H1 (cell line): ENCODE measurements around the gene PLCB4. TPM values are rescaled to one million over a fixed set of nuclear protein-coding genes. Genes with fewer than 3 reads are reported as not detected.

ENCODE experiments used
- CTCF ChIA-PET: fragments of 300-600 bp; sonication (Branson Sonifier 250); formaldehyde crosslinking; loops from one replicate; lab custom pipeline; 2021; ENCODE audit not compliant: partially characterized antibody; lab: Charles Lee
- POLR2A ChIA-PET: fragments of 300-600 bp; sonication (Branson Sonifier 250); formaldehyde crosslinking; loops from one replicate; lab custom pipeline; 2021; ENCODE audit warnings: inconsistent platforms; ENCODE audit not compliant: partially characterized antibody; lab: Charles Lee
- DNase-seq, 2 experiments: peaks; one replicate each; pipeline versions ENCODE4 v3.0.0 to v3.0.0-alpha.2; 2010 to 2022; ENCODE audit warnings: low spot score in 2 of 2, low read depth in 1 of 2, mixed read lengths in 1 of 2
- FAIRE-seq: peaks from 2 replicates; lab custom pipeline; 2011; peaks lifted over from hg19 to GRCh38; lab: Jason Lieb, UNC
- H2AFZ ChIP-seq: 2 replicates; pipeline ENCODE4 v1.8.1; 2012; ENCODE audit warnings: low read length, inconsistent platforms
- H2AK5ac ChIP-seq: 2 replicates; pipeline ENCODE4 v1.6.1; 2013; ENCODE audit warnings: low read depth, low read length
- H2BK120ac ChIP-seq: replicated peaks from 2 replicates; pipeline ENCODE3; 2013; ENCODE audit warnings: low read depth, low read length, inconsistent platforms
- H2BK12ac ChIP-seq: 2 replicates; pipeline ENCODE4 v1.6.1; 2013; ENCODE audit warnings: low read depth, low read length
- H2BK15ac ChIP-seq: 2 replicates; pipeline ENCODE4 v1.6.1; 2013; ENCODE audit warnings: low read length
- H2BK20ac ChIP-seq: 2 replicates; pipeline ENCODE4 v1.6.1; 2013; ENCODE audit warnings: low read length
- H2BK5ac ChIP-seq: 2 replicates; pipeline ENCODE4 v1.6.1; 2013; ENCODE audit warnings: low read depth, low read length
- H3K14ac ChIP-seq: 2 replicates; pipeline ENCODE4 v1.6.1; 2013; ENCODE audit warnings: inconsistent platforms; ENCODE audit not compliant: insufficient read length
- H3K18ac ChIP-seq: 2 replicates; pipeline ENCODE4 v1.6.1; 2013; ENCODE audit warnings: low read length; ENCODE audit errors: extremely low read depth
- H3K23ac ChIP-seq: 2 replicates; pipeline ENCODE4 v1.6.1; 2013; ENCODE audit warnings: inconsistent platforms; ENCODE audit not compliant: insufficient read length
- H3K23me2 ChIP-seq: 2 replicates; pipeline ENCODE4 v1.6.1; 2013; ENCODE audit warnings: low read depth, low read length
- H3K27ac ChIP-seq: 2 replicates; pipeline ENCODE4 v1.6.1; 2011; ENCODE audit warnings: low read depth, low read length, inconsistent platforms
- H3K27me3 ChIP-seq, 4 experiments: replicated peaks in 1 of 4; 1 replicate in 1 of 4; 2 replicates in 3 of 4; pipeline versions ENCODE4 v1.6.1 to v1.8.1; 2011 to 2013; ENCODE audit warnings: low read length in 3 of 4, mild to moderate bottlenecking in 3 of 4, inconsistent platforms in 2 of 4, mixed read lengths in 2 of 4, moderate library complexity in 1 of 4; ENCODE audit not compliant: control insufficient read depth in 3 of 4, insufficient read depth in 3 of 4; ENCODE audit errors: extremely low read depth in 1 of 4
- H3K36me3 ChIP-seq, 4 experiments: 2 replicates each; pipeline versions ENCODE4 v1.6.1 to v1.8.1; 2011 to 2013; ENCODE audit warnings: mild to moderate bottlenecking in 4 of 4, low read length in 3 of 4, moderate library complexity in 2 of 4, control low read depth in 1 of 4, inconsistent platforms in 1 of 4; ENCODE audit not compliant: insufficient read depth in 4 of 4, control insufficient read depth in 2 of 4
- H3K4ac ChIP-seq: replicated peaks from 2 replicates; pipeline ENCODE3; 2013; ENCODE audit warnings: low read length, low read depth, mixed read lengths, inconsistent platforms; ENCODE audit not compliant: insufficient read length
- H3K4me1 ChIP-seq, 4 experiments: replicated peaks in 1 of 4; 1 replicate in 1 of 4; 2 replicates in 3 of 4; pipeline versions ENCODE4 v1.6.1 to v1.8.1; 2011 to 2013; ENCODE audit warnings: low read length in 3 of 4, inconsistent platforms in 2 of 4, mixed read lengths in 1 of 4; ENCODE audit not compliant: insufficient read depth in 4 of 4, control insufficient read depth in 3 of 4
- H3K4me2 ChIP-seq, 2 experiments: 2 replicates each; pipeline versions ENCODE4 v1.6.1 to v1.8.1; 2011 to 2013; ENCODE audit warnings: low read depth in 2 of 2, low read length in 2 of 2, control low read depth in 1 of 2, inconsistent platforms in 1 of 2, mild to moderate bottlenecking in 1 of 2; ENCODE audit not compliant: insufficient read depth in 1 of 2
- H3K4me3 ChIP-seq, 4 experiments: fragments of 200-600, 300-600 bp in 1 of 4; sonication (generic), shearing (Covaris generic), sonication (Bioruptor Twin) in 1 of 4; 2 replicates each; pipeline versions ENCODE4 v1.5.1 to v1.8.1; 2011 to 2016; ENCODE audit warnings: low read length in 4 of 4, low read depth in 3 of 4, control low read depth in 2 of 4, inconsistent platforms in 2 of 4, mild to moderate bottlenecking in 2 of 4, mixed read lengths in 1 of 4, moderate library complexity in 1 of 4; ENCODE audit not compliant: insufficient read depth in 2 of 4; ENCODE audit errors: extremely low read depth in 1 of 4
- H3K56ac ChIP-seq: replicated peaks from 2 replicates; pipeline ENCODE3; 2013; ENCODE audit warnings: low read depth, mild to moderate bottlenecking, mixed read lengths, low read length, inconsistent platforms; ENCODE audit not compliant: insufficient read length
- H3K79me1 ChIP-seq: 2 replicates; pipeline ENCODE4 v1.6.1; 2013; ENCODE audit warnings: low read depth, low read length, control low read depth
- H3K79me2 ChIP-seq, 2 experiments: 2 replicates each; pipeline versions ENCODE4 v1.6.1 to v1.8.1; 2012 to 2013; ENCODE audit warnings: low read length in 2 of 2, mild to moderate bottlenecking in 2 of 2, inconsistent platforms in 1 of 2; ENCODE audit not compliant: insufficient read depth in 2 of 2, control insufficient read depth in 1 of 2
- H3K9ac ChIP-seq, 4 experiments: replicated peaks in 1 of 4; 1 replicate in 1 of 4; 2 replicates in 3 of 4; pipeline versions ENCODE4 v1.6.1 to v1.8.1; 2011 to 2013; ENCODE audit warnings: low read depth in 3 of 4, low read length in 3 of 4, control low read depth in 2 of 4, mild to moderate bottlenecking in 2 of 4, moderate library complexity in 2 of 4, inconsistent platforms in 1 of 4; ENCODE audit errors: extremely low read depth in 1 of 4
- H3K9me3 ChIP-seq, 2 experiments: 2 replicates each; pipeline versions ENCODE4 v1.6.1 to v1.8.1; 2012 to 2013; ENCODE audit warnings: mild to moderate bottlenecking in 2 of 2, moderate library complexity in 2 of 2, control low read depth in 1 of 2, inconsistent platforms in 1 of 2, low read depth in 1 of 2, low read length in 1 of 2, mixed read lengths in 1 of 2; ENCODE audit not compliant: insufficient read depth in 2 of 2
- H4K20me1 ChIP-seq, 2 experiments: replicated peaks in 1 of 2; 2 replicates each; pipeline versions ENCODE3 to v1.8.1; 2011 to 2013; ENCODE audit warnings: inconsistent platforms in 2 of 2, low read length in 2 of 2, mild to moderate bottlenecking in 1 of 2; ENCODE audit not compliant: insufficient read depth in 2 of 2, control insufficient read depth in 1 of 2
- H4K5ac ChIP-seq: 2 replicates; pipeline ENCODE4 v1.6.1; 2013; ENCODE audit warnings: low read length, low read depth, mixed read lengths, inconsistent platforms; ENCODE audit not compliant: insufficient read length
- H4K8ac ChIP-seq: 2 replicates; pipeline ENCODE4 v1.8.0; 2013; ENCODE audit warnings: mild to moderate bottlenecking, moderate library complexity, low read length, inconsistent platforms; ENCODE audit not compliant: insufficient read depth; ENCODE audit errors: extremely low read depth
- H4K91ac ChIP-seq: replicated peaks from 2 replicates; pipeline ENCODE3; 2013; ENCODE audit warnings: low read length, mixed read lengths, inconsistent platforms; ENCODE audit not compliant: insufficient read length
- BRCA1 ChIP-seq: IDR thresholded peaks from 2 replicates; pipeline ENCODE4 v1.6.1; 2012; ENCODE audit warnings: low read depth, low read length, improper control_type of control experiment
- EP300 ChIP-seq, 2 experiments: IDR thresholded peaks; 1 replicate in 1 of 2; 2 replicates in 1 of 2; pipeline ENCODE4 v1.6.1; 2011 to 2012; ENCODE audit warnings: low read depth in 2 of 2, low read length in 2 of 2, mild to moderate bottlenecking in 2 of 2, borderline replicate concordance in 1 of 2, inconsistent platforms in 1 of 2, moderate library complexity in 1 of 2
- WGBS, 2 experiments: shearing (Covaris generic) in 1 of 2; methylation state at CpG; one replicate each; pipeline versions ENCODE4 v1.1.6 to v1.1.7; 2013 to 2015; ENCODE audit warnings: low lambda C conversion rate in 2 of 2, mixed read lengths in 2 of 2, inconsistent platforms in 1 of 2, low coverage in 1 of 2, missing lambda C conversion rate in 1 of 2; ENCODE audit not compliant: insufficient replicate concordance in 2 of 2, insufficient coverage in 1 of 2, insufficient read length in 1 of 2; ENCODE audit errors: extremely low coverage in 1 of 2, missing lambda C conversion rate in 1 of 2; 5-methylcytosine and 5-hydroxymethylcytosine counted together
- polyA plus RNA-seq, 7 experiments: library from polyadenylated mRNA; depleted of rRNA in 3 of 7; stranded (reverse) in 5 of 7; unstranded in 2 of 7; fragments of >200 nt in 5 of 7; fragments of 200-250 nt in 2 of 7; gene quantifications; 1 replicate in 5 of 7; 2 replicates in 1 of 7; 4 replicates in 1 of 7; pipeline versions ENCODE4 v1.2.1 to v1.2.3, GENCODE V29; 2011 to 2013; ENCODE audit warnings: missing spikeins in 2 of 7, mixed read lengths in 2 of 7
- total RNA-seq: library from RNA; stranded (reverse); fragmentation: NEBNext Ultra II Directional; extraction: Animal tissue kit (Norgen Biotek cat#: 25700); gene quantifications from 2 replicates; pipeline ENCODE4 v1.2.1, GENCODE V29; 2021
- TF ChIP-seq, protein P1 (sequence below): IDR thresholded peaks from 2 replicates; pipeline ENCODE4 v1.6.1; 2012; ENCODE audit warnings: low read length, inconsistent platforms

PLCB4 gene
- total and polyA plus RNA-seq, 2 of the 8 experiments (the other 6 are each of a cell fraction or from before 2014, with no cell fraction given), result 3.2 to 14.1 TPM

DNA sequence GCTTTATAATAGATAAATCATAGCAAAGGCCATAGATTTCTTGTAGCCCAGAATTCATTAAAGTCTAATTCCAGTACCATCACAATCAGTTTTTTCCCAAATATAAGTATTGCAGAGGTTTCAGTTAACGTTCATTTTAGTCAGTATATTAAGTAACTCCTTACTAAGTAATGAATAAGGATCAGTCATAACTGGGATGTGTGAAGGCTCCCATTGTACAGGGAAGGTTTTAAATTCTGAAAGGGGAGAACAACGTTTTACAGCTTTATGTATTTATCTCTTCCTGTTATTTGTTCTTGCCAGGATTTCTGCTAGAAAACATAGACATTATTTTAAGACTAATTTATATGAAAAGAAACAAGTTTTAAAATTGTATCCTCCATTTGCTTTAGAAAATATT, 230.0 kb downstream of the PLCB4 start:
- no peak overlapping the region for H2AFZ ChIP-seq
- H3K56ac ChIP-seq, result no peak overlapping the region
- no peak overlapping the region for H2AK5ac ChIP-seq
- no peak overlapping the region for H4K5ac ChIP-seq
- H3K23ac ChIP-seq, result no peak overlapping the region
- no peak overlapping the region for H3K4me2 ChIP-seq
- H3K27me3 ChIP-seq, result no peaks in the 10 kb centered on the region
- no peak overlapping the region for H3K27ac ChIP-seq
- no peaks in the 10 kb centered on the region for H3K23me2 ChIP-seq
- H3K79me1 ChIP-seq, result no peaks in the 10 kb centered on the region
- POLR2A ChIA-PET, result no interaction called here
- CTCF ChIA-PET, result no interaction called here
- no peak overlapping the region for H3K18ac ChIP-seq
- TF ChIP-seq, protein P1, sequence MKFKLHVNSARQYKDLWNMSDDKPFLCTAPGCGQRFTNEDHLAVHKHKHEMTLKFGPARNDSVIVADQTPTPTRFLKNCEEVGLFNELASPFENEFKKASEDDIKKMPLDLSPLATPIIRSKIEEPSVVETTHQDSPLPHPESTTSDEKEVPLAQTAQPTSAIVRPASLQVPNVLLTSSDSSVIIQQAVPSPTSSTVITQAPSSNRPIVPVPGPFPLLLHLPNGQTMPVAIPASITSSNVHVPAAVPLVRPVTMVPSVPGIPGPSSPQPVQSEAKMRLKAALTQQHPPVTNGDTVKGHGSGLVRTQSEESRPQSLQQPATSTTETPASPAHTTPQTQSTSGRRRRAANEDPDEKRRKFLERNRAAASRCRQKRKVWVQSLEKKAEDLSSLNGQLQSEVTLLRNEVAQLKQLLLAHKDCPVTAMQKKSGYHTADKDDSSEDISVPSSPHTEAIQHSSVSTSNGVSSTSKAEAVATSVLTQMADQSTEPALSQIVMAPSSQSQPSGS, result no peak
- TF ChIP-seq BRCA1 (no peak), EP300 (IDR thresholded peaks at IDR 0.05; ENCODE audit: borderline replicate concordance in 1 of 2, low read depth in 2 of 2, low read length in 2 of 2) (no peak)
- no peak overlapping the region for H2BK15ac ChIP-seq
- DNase-seq (no peak), FAIRE-seq (no peak)
- H3K4me1 ChIP-seq, result no peaks in the 10 kb centered on the region
- H2BK12ac ChIP-seq, result no peak overlapping the region
- H2BK120ac ChIP-seq, result no peak overlapping the region
- no peak overlapping the region for H3K14ac ChIP-seq
- no peak overlapping the region for H2BK5ac ChIP-seq
- no peak overlapping the region for H3K4ac ChIP-seq
- H4K8ac ChIP-seq, result no peak overlapping the region
- H3K9me3 ChIP-seq, result no peaks in the 10 kb centered on the region
- H4K91ac ChIP-seq, result no peak overlapping the region
- 72% methylated on average over 2 of the region's 2 CpGs; no CpG with 5 or more reads in 1 of the 2 experiments for WGBS, 2 experiments
- H4K20me1 ChIP-seq, result no peaks in the 10 kb centered on the region
- no peak overlapping the region for H3K4me3 ChIP-seq
- H2BK20ac ChIP-seq, result no peak overlapping the region
- no peak overlapping the region for H3K9ac ChIP-seq
- H3K79me2 ChIP-seq, result no peaks in the 10 kb centered on the region
- no peaks in the 10 kb centered on the region for H3K36me3 ChIP-seq
